CD4-positive, alpha-beta T cell treated with Interleukin-4 for 1 hour (primary cell): ENCODE results near the gene EHBP1L1.
A peak's percentile ranks its signal among the peaks of the same experiment; 100 is the strongest.

Experiments
- DNase-seq, 2 donors: peaks; one replicate each; pipeline ENCODE4 v3.0.0-alpha.2; 2020 to 2022

The EHBP1L1 gene

DNA sequence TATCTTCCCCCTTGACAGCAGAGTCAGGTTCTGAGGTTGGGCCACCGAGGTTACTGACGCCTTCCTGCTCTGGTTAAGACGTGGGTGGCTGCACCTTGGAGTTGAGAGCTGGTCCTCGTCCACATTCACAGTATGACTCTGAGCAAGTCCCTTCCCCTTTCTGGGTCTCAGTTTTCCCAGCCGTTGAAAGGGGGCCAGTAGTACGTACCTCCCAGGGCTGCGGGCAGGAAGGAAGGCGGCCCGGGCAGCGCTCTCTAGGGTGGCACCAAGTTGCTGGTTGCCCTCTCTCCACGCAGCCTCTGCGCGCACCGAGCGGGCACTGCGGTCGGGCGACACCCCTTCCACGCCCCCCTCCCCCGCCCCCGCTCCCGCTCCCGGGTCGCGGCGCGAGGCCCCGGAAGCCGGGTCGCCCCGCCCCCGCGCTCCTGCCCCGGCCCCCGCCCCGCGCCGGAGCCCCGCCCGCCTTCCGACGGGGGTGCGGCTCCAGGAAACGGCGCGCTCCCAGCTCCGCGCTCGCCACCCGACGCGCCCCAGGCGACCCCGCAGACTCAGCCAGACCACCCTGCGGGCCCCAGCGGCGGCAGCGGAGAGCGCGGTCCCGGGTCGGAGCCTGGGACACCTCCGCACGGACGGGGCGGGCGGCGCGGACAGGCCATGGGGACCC is at the start of gene EHBP1L1:
Gene EHBP1L1, plus strand, starts transcription at position 486 of the 664 bp plus-strand sequence. CDS start 250 bp downstream, outside the sequence.
- DNase-seq, result peak; percentile 84 to 86

DNA sequence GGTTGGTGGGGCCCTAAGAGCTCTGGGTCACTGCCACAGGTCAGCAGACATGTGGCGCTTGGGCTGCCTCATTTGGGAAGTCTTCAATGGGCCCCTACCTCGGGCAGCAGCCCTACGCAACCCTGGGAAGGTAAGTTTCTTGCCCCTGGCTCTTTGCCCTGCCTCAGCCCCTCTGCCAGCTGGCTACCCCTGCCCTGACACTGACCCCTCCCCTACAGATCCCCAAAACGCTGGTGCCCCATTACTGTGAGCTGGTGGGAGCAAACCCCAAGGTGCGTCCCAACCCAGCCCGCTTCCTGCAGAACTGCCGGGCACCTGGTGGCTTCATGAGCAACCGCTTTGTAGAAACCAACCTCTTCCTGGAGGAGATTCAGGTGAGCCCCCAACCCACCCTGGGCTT is 49.1 kb upstream of the EHBP1L1 start:
- DNase-seq, result no peak

DNA sequence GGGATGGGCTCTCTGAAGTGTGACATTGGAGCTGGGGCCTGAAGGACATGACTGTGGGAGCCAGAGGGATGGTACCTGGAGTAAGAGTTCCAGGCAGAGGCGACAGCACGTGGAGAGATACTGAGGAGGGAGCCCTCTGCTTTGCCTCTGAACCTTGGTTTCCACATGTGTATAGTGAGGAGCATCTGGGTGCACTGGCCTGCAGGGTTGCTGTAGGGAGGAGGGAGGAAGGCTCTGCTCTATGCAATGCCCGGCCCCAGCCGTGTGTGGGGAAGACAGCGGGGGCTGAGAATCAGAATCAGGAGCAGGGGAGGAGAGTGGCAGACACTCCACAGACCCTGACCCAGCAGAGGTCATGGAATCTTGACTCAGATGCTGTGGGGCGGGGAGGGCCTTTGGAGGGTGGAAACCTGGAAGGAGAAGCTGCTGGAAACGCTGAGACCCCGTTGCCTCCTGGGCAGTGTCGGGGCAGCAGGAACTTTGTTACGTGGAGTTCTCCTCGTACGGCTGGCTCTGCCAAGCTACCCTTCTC is 47.0 kb upstream of the EHBP1L1 start:
- no peak for DNase-seq

DNA sequence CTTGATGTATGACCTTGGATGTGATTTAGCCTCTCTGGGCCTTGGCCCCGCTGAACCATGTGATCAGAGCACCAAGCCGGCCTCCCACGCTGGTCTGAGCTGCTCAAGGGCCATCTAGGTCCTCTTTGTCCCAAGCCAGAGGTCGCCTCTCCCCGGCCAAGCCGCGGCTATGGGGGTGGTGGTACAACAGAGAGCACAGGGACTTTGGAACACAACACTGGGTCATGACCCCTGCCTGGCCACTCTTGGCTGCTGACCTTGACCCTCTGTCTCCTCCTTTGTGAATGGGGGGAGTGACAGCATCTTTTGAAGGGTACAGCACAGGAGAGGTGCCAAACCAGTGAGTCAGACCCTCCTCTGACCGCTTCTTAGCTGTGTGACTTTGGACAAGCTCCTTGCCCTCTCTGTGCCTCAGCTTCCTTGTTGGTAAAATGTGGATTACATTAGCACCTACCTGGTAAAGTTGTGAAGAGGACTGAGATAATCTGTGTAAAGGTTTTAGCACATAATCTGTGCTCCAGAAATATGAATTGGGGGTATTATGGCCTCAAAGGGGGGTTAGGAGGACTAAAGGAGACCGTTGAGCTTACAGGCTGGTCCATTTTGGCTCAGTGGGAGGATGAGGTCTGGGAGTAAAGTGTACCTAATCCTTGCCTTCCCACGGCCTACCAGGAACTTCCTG is 46.2 kb upstream of the EHBP1L1 start:
- no peak for DNase-seq

GRCh38 chr11:65530157-65530496 is 45.7 kb upstream of the EHBP1L1 start:
- DNase-seq, result peak; percentile 34 to 48

GRCh38 chr11:65532388-65533064 is 43.3 kb upstream of the EHBP1L1 start:
- DNase-seq, result no peak

DNA sequence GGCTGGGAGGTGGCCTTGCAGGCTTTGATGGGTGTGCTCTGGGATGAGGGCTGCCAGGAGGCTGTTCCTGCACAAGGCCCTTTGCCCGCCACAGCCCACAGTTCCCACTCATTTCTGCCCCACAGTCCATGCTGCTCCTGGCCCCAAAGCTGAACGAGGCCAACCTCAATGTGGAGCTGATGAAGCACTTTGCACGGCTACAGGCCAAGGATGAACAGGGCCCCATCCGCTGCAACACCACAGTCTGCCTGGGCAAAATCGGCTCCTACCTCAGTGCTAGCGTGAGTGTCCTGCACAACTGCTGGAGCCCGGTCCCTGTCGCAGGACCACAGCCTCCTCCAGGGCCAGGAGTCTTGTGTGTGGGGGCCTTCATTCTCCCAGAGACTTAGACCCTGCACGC is 40.8 kb upstream of the EHBP1L1 start:
- DNase-seq, result no peak

DNA sequence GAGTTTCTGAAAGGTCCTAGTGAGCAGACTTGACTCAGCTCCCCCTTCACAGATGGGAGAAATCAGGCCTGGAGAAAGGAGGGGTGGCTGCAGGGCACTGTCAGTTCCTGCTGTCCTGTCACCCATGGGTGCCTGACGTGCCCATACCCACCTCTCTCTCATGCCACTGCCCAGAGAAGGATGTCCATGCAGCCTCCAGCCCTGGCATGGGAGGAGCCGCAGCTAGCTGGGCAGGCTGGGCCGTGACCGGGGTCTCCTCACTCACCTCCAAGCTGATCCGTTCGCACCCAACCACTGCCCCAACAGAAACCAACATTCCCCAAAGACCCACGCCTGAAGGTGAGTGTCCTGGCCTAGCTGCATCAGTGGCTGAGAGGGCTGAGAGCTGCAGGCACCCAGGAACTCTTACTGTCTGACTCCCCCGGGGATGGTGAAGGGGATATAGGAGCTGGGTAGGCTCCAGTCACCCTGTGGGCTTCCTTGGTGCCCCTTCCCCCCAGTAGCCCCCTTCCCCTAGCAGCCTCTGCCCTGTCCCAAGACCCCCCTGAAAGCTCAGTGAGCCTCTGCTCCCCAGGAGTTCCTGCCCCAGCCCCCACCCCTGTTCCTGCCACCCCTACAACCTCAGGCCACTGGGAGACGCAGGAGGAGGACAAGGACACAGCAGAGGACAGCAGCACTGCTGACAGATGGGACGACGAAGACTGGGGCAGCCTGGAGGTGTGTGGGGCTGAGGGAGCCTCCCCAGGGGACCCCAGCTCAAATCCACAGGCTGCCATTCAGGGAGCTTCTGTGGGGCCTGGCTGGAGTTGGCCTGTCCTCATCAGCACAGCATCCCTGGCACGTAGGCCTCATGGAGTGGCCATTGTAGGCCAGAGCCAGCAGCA is 39.2 kb upstream of the EHBP1L1 start:
- no peak for DNase-seq

- no peak for DNase-seq
Observed at GRCh38 chr11:65537296-65537597, 38.6 kb upstream of the EHBP1L1 start.

DNA sequence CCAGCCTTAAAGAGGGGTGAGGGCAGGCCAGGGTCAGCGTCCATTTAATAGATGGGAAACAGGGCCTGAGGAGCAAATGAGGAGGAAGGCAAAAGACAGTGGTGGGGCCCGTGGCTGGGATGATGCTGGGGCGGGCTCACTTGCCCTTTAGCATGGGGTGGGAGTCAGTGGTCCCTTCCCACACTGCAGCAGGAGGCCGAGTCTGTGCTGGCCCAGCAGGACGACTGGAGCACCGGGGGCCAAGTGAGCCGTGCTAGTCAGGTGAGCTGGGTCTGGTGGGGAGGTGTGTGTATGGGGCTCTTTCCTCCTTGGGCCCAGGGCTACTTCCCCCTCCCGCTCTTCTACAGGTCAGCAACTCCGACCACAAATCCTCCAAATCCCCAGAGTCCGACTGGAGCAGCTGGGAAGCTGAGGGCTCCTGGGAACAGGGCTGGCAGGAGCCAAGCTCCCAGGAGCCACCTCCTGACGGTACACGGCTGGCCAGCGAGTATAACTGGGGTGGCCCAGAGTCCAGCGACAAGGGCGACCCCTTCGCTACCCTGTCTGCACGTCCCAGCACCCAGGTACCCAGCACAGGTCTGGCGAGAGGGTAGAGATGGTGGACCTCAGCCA is 38.1 kb upstream of the EHBP1L1 start:
- DNase-seq, result no peak

DNA sequence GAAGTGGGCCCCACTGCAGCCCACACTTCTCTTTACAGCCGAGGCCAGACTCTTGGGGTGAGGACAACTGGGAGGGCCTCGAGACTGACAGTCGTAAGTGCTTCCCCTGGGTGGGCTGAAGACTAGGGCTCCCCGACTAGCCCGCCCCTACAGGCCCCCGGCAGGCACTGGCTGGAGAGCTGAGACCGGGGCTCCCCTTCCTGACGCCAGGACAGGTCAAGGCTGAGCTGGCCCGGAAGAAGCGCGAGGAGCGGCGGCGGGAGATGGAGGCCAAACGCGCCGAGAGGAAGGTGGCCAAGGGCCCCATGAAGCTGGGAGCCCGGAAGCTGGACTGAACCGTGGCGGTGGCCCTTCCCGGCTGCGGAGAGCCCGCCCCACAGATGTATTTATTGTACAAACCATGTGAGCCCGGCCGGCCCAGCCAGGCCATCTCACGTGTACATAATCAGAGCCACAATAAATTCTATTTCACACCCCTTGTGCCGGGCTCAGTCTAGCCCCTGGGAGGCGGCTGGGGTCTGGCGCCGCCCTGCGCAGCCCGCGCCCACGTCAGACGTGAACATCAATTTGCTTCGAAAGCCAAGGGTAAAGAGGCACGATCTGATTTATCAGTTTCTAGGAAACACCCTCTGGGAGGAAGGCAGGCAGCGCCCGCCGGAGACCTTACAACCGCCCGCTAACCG is 37.5 kb upstream of the EHBP1L1 start:
- no peak for DNase-seq

- DNase-seq, result no peak
Observed at GRCh38 chr11:65538915-65539743, 36.7 kb upstream of the EHBP1L1 start.

- no peak for DNase-seq
Observed at GRCh38 chr11:65539744-65540289, 36.0 kb upstream of the EHBP1L1 start.

GRCh38 chr11:65540290-65541092 is 35.4 kb upstream of the EHBP1L1 start:
- peak; percentile 88 to 93 for DNase-seq

- DNase-seq, result no peak
Observed at GRCh38 chr11:65541093-65541982, 34.5 kb upstream of the EHBP1L1 start.

GRCh38 chr11:65542738-65543390 is 33.0 kb upstream of the EHBP1L1 start:
- no peak for DNase-seq

GRCh38 chr11:65545853-65546216 is 30.0 kb upstream of the EHBP1L1 start:
- DNase-seq, result no peak
